Common myeloid progenitor, CD34-positive (primary cell): Measurements from ENCODE around the gene SPATA2L.
A peak's percentile ranks its signal among the peaks of the same experiment; 100 is the strongest.
"Not testable (repeated sequence)": the region's sequence is repeated elsewhere in the genome, so short reads cannot be mapped to it uniquely, and the experiment has no call there.

ENCODE experiments used
- CTCF ChIA-PET: fragments of 350-600 bp; sonication (Branson Sonifier 250); formaldehyde crosslinking; loops from one replicate; lab custom pipeline; 2021; ENCODE audit warnings: antibody characterized with exemption; lab: Charles Lee
- POLR2A ChIA-PET: fragments of 350-600 bp; sonication (Branson Sonifier 250); formaldehyde crosslinking; loops from one replicate; lab custom pipeline; 2021; ENCODE audit warnings: antibody characterized with exemption; lab: Charles Lee
- DNase-seq, 3 donors: peaks; one replicate each; pipeline versions ENCODE4 v3.0.0 to v3.0.0-alpha.2; 2013
- H3K27ac ChIP-seq, 2 experiments: 1 replicate in 1 of 2; 2 replicates in 1 of 2; pipeline ENCODE4 v1.7.0; 2013; ENCODE audit warnings: inconsistent platforms in 2 of 2, low read length in 2 of 2, mild to moderate bottlenecking in 2 of 2, low read depth in 1 of 2, moderate library complexity in 1 of 2; ENCODE audit not compliant: severe bottlenecking in 2 of 2, insufficient read depth in 1 of 2, poor library complexity in 1 of 2
- H3K27me3 ChIP-seq, 5 experiments: replicated peaks in 2 of 5; 1 replicate in 3 of 5; 2 replicates in 2 of 5; pipeline versions ENCODE4 v1.6.1 to v1.7.0; 2013; ENCODE audit warnings: low read length in 4 of 5, mild to moderate bottlenecking in 2 of 5, moderate library complexity in 2 of 5, inconsistent platforms in 1 of 5; ENCODE audit not compliant: insufficient read depth in 5 of 5, control insufficient read depth in 4 of 5
- H3K36me3 ChIP-seq, 4 experiments: 1 replicate in 2 of 4; 2 replicates in 2 of 4; pipeline versions ENCODE4 v1.6.1 to v1.7.0; 2013; ENCODE audit warnings: low read length in 3 of 4, control low read depth in 1 of 4, mild to moderate bottlenecking in 1 of 4; ENCODE audit not compliant: control insufficient read depth in 4 of 4, insufficient read depth in 4 of 4
- H3K4me1 ChIP-seq, 4 experiments: 1 replicate in 3 of 4; 2 replicates in 1 of 4; pipeline versions ENCODE4 v1.6.1 to v1.7.1; 2013; ENCODE audit warnings: low read length in 3 of 4, mild to moderate bottlenecking in 3 of 4, control low read depth in 1 of 4, inconsistent platforms in 1 of 4, moderate library complexity in 1 of 4; ENCODE audit not compliant: control insufficient read depth in 4 of 4, insufficient read depth in 4 of 4; ENCODE audit errors: control extremely low read depth in 1 of 4
- H3K4me3 ChIP-seq, 7 experiments: 1 replicate in 4 of 7; 2 replicates in 3 of 7; pipeline versions ENCODE4 v1.5.1 to v1.7.0; 2013; ENCODE audit warnings: mild to moderate bottlenecking in 7 of 7, low read length in 6 of 7, moderate library complexity in 6 of 7, inconsistent platforms in 2 of 7, low read depth in 2 of 7, control low read depth in 1 of 7; ENCODE audit not compliant: insufficient read depth in 4 of 7, control insufficient read depth in 1 of 7; ENCODE audit errors: extremely low read depth in 1 of 7
- H3K9me3 ChIP-seq, 5 experiments: 1 replicate in 4 of 5; 2 replicates in 1 of 5; pipeline versions ENCODE4 v1.6.1 to v1.7.1; 2013; ENCODE audit warnings: low read length in 4 of 5, mild to moderate bottlenecking in 2 of 5, inconsistent platforms in 1 of 5, low read depth in 1 of 5, moderate library complexity in 1 of 5; ENCODE audit not compliant: control insufficient read depth in 4 of 5, insufficient read depth in 2 of 5; ENCODE audit errors: control extremely low read depth in 1 of 5
- WGBS: methylation state at CpG from one replicate; pipeline ENCODE4 v1.1.5; 2013; ENCODE audit not compliant: insufficient coverage; 5-methylcytosine and 5-hydroxymethylcytosine counted together

The SPATA2L gene

GRCh38 chr16:89669755-89670154 lies 31.8 kb downstream of the SPATA2L start:
- H3K4me1 ChIP-seq = peaks cover 0 to 19% (median 15%) of the 10 kb centered on the region in 4 experiments
- 98% methylated on average over 8 of the region's 13 CpGs for WGBS
- H3K9me3 ChIP-seq = peaks cover 0 to 4% (median 0%) of the 10 kb centered on the region in 5 experiments
- POLR2A ChIA-PET = no interaction called here
- DNase-seq = no peak
- H3K36me3 ChIP-seq = peaks cover 0 to 2% (median 0%) of the 10 kb centered on the region in 4 experiments
- no peak overlapping the region for H3K27ac ChIP-seq
- no peaks in the 10 kb centered on the region for H3K27me3 ChIP-seq
- CTCF ChIA-PET = no interaction called here
- no peak overlapping the region for H3K4me3 ChIP-seq

DNA sequence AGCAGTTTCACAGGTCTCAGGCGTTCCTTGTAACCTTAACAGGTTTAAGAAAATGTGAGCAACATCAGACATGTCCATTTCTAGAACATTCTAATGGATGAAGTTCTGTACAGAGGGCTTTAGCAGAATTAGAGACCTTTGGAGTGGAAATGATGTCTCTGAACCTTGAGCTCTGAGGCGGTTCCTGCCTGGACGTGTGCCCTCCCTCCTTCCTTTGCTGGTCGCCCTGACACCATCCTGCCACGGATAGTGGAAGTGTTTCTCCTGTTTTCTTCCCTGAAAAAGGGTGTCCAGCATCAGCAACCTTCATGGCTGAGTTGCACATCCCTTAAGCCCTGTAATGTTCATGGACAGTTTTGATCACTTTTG lies 32.7 kb downstream of the SPATA2L start:
- ChIA-PET CTCF (interaction anchor here (0.7 to 1.5 kb wide), 4 partner anchors 13 to 193 kb away, joined by 3 to 6 read pairs (median 4); no protein-coding TSS in a partner anchor), POLR2A (interaction anchor here (1.2 to 1.5 kb wide), 2 partner anchors 11 to 18 kb away, joined by 6 read pairs; partner anchors contain the start of genes CDK10, CHMP1A and SPATA33)
- Histone ChIP-seq H3K27me3 (no peaks in the 10 kb centered on the region), H3K4me1 (peaks cover 0 to 19% (median 15%) of the 10 kb centered on the region in 4 experiments), H3K9me3 (peaks cover 0 to 4% (median 0%) of the 10 kb centered on the region in 5 experiments), H3K4me3 (peak overlapping the region in 4 of 7 experiments; percentile 16 to 71 (median 42)), H3K27ac (peak overlapping the region in 1 of 2 experiments; percentile 43), H3K36me3 (peaks cover 0 to 3% (median 3%) of the 10 kb centered on the region in 4 experiments)
- no peak for DNase-seq
- WGBS = 46% methylated on average over 5 of the region's 5 CpGs

GRCh38 chr16:89667633-89668032 lies 33.9 kb downstream of the SPATA2L start:
- Histone ChIP-seq H3K27ac (no peak overlapping the region), H3K9me3 (peaks cover 0 to 4% (median 0%) of the 10 kb centered on the region in 5 experiments), H3K4me3 (no peak overlapping the region), H3K27me3 (no peaks in the 10 kb centered on the region), H3K36me3 (peaks cover 0 to 8% (median 6%) of the 10 kb centered on the region in 4 experiments), H3K4me1 (peaks cover 0 to 19% (median 15%) of the 10 kb centered on the region in 4 experiments)
- 86% methylated on average over 9 of the region's 9 CpGs for WGBS
- POLR2A ChIA-PET = interaction anchor here (1.5 kb wide), 1 partner anchor 9 kb away, joined by 6 read pairs; the partner anchor contains the start of genes CHMP1A and SPATA33
- no peak for DNase-seq
- CTCF ChIA-PET = interaction anchor here (0.9 to 1.5 kb wide), 2 partner anchors 32 to 92 kb away, joined by 4 to 6 read pairs; partner anchors contain the start of gene CPNE7

DNA sequence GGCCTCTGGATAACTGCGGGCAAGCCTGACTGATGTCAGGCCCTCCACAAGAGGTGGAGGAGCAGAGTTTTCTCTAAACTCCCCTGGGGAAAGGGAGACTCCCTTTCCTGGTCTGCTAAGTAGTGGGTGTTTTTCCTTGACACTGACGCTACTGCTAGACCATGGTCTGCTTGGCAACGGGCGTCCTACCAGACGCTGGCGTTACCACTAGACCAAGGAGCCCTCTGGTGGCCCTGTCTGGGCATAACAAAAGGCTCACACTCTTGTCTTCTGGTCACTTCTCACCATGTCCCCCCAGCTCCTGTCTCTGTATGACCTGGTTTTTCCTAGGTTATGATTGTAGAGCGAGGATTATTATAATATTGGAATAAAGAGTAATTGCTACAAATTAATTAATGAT lies 34.5 kb downstream of the SPATA2L start:
- H3K27me3 ChIP-seq, H3K27ac ChIP-seq, H3K9me3 ChIP-seq, CTCF ChIA-PET, H3K4me3 ChIP-seq, POLR2A ChIA-PET, H3K36me3 ChIP-seq: not testable (repeated sequence)
- peaks cover 0 to 19% (median 15%) of the 10 kb centered on the region in 4 experiments for H3K4me1 ChIP-seq
- DNase-seq = peak in 1 of 3 donors; percentile 28
- 92% methylated on average over 2 of the region's 7 CpGs for WGBS

DNA sequence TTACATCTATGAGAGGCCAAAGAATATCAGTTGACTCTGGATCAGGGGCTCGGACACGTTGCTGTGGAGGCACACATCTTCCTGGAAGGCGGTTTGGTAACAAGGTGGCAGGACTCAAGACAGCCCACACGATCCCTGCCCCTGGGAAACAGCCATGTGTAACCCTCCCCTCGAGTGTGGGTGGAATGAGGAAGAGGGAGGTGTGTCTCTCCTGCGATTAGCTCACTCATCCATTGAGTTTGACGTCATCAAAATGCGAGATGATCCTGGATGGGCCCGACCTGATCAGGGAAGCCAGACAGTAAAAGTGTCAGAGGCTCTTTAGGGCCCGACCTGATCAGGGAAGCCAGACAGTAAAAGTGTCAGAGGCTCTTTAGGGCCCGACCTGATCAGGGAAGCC lies 37.3 kb downstream of the SPATA2L start:
- H3K27me3 ChIP-seq, H3K4me3 ChIP-seq, H3K27ac ChIP-seq, POLR2A ChIA-PET, H3K9me3 ChIP-seq, DNase-seq: not testable (repeated sequence)
- WGBS = 97% methylated on average over 5 of the region's 11 CpGs
- peaks cover 0 to 26% (median 20%) of the 10 kb centered on the region in 4 experiments for H3K36me3 ChIP-seq
- CTCF ChIA-PET = interaction anchor here (1.3 kb wide), 1 partner anchor 49 kb away, joined by 3 read pairs; no protein-coding TSS in a partner anchor
- peaks cover 0 to 16% (median 11%) of the 10 kb centered on the region in 4 experiments for H3K4me1 ChIP-seq

DNA sequence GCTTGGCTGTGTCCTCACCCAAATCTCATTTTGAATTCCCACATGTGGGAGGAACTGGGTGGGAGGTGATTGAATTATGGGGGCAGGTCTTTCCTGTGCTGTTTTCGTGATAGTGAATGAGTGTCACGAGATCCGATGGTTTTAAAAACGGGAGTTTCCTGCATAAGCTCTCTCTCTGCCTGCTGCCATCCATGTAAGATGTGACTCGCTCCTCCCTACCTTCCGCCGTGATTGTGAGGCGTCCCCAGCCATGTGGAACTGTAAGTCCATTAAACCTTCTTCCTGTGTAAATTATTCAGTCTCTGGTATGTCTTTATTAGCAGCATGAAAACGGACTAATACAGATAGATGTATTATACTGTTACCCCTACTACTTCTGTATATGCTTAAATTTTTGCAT lies 40.3 kb downstream of the SPATA2L start:
- Histone ChIP-seq H3K4me3 (no peak overlapping the region), H3K4me1 (peaks cover 8 to 21% (median 16%) of the 10 kb centered on the region in 4 experiments), H3K27ac (no peak overlapping the region), H3K27me3 (no peaks in the 10 kb centered on the region), H3K9me3 (no peaks in the 10 kb centered on the region), H3K36me3 (peaks cover 0 to 26% (median 20%) of the 10 kb centered on the region in 4 experiments)
- DNase-seq = no peak
- ChIA-PET CTCF (no interaction called here), POLR2A (no interaction called here)
- 92% methylated on average over 8 of the region's 9 CpGs for WGBS

DNA sequence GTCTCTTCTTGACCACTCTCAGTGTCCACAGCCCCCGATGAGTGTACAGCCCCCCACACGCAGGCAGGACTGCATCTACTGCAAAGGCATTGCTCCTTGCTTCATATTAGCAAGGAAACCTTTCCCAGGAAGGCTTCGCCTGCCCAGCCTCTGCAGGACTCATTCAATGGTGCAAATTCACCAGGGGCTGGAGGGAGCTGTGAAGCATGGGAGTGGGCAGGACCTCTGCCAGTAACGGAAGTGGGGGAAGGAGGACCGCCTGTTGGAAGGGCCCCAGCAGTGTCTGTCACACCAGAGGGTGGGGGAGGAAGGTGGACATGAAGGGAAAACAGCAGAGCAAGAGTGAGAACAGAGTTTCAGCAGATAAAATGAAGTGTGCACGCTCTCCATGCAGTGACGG lies 41.4 kb downstream of the SPATA2L start:
- H3K27ac ChIP-seq = no peak overlapping the region

More for the DNA sequence above, 41.4 kb downstream of the SPATA2L start:
- DNase-seq = no peak
- no peaks in the 10 kb centered on the region for H3K9me3 ChIP-seq
- WGBS = 97% methylated on average over 7 of the region's 7 CpGs
- no peaks in the 10 kb centered on the region for H3K27me3 ChIP-seq
- peaks cover 0 to 26% (median 20%) of the 10 kb centered on the region in 4 experiments for H3K36me3 ChIP-seq
- no peak overlapping the region for H3K4me3 ChIP-seq
- CTCF ChIA-PET = interaction anchor here (0.9 kb wide), 1 partner anchor 40 kb away, joined by 3 read pairs; no protein-coding TSS in a partner anchor
- peaks cover 9 to 24% (median 19%) of the 10 kb centered on the region in 4 experiments for H3K4me1 ChIP-seq
- POLR2A ChIA-PET = no interaction called here
